Astrocyte of the spinal cord (primary cell): ENCODE data around the gene KMT2B.

Source experiments
- DNase-seq: peaks from one replicate; pipeline ENCODE4 v3.0.0; 2011; ENCODE audit warnings: low read depth, low spot score
- H3K4me3 ChIP-seq: 2 replicates; pipeline ENCODE4 v1.5.1; 2011; ENCODE audit warnings: low read depth, mild to moderate bottlenecking, low read length, moderate library complexity
- in situ Hi-C: cut with HindIII; loops from 2 replicates; pipeline ENCODE4 v1.10.0; 2017; ENCODE audit warnings: low sequenced_read_pairs
- TF ChIP-seq, protein P1 (sequence below): IDR thresholded peaks from 2 replicates; pipeline ENCODE4 v1.5.1; 2012; ENCODE audit warnings: low read depth, mild to moderate bottlenecking, low read length, inconsistent platforms

KMT2B gene

DNA sequence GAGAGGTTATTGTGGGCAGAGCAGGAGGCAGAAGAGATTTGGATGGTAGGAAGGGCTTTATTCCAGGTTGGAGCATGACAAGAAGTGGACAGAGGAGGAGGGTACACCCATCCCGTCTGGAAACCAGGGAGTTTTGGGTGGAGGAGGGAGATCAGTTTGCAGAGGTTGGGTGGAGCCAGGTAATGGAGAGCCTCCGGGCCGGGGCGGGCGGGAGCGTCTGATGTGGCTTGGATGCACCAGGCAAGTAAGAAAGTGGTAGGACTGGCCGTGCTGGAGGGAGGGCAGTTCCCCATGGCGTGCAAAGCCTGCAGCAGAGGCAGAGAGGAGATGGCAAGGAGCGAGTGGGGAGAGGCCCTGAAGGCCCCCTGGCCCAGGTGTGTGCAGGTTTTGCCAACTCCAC, 13.6 kb downstream of the KMT2B start:
- no peak for DNase-seq
- no peak overlapping the region for H3K4me3 ChIP-seq
- in situ Hi-C loops = no loop called here
- TF ChIP-seq, protein P1, sequence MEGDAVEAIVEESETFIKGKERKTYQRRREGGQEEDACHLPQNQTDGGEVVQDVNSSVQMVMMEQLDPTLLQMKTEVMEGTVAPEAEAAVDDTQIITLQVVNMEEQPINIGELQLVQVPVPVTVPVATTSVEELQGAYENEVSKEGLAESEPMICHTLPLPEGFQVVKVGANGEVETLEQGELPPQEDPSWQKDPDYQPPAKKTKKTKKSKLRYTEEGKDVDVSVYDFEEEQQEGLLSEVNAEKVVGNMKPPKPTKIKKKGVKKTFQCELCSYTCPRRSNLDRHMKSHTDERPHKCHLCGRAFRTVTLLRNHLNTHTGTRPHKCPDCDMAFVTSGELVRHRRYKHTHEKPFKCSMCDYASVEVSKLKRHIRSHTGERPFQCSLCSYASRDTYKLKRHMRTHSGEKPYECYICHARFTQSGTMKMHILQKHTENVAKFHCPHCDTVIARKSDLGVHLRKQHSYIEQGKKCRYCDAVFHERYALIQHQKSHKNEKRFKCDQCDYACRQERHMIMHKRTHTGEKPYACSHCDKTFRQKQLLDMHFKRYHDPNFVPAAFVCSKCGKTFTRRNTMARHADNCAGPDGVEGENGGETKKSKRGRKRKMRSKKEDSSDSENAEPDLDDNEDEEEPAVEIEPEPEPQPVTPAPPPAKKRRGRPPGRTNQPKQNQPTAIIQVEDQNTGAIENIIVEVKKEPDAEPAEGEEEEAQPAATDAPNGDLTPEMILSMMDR = no peak

DNA sequence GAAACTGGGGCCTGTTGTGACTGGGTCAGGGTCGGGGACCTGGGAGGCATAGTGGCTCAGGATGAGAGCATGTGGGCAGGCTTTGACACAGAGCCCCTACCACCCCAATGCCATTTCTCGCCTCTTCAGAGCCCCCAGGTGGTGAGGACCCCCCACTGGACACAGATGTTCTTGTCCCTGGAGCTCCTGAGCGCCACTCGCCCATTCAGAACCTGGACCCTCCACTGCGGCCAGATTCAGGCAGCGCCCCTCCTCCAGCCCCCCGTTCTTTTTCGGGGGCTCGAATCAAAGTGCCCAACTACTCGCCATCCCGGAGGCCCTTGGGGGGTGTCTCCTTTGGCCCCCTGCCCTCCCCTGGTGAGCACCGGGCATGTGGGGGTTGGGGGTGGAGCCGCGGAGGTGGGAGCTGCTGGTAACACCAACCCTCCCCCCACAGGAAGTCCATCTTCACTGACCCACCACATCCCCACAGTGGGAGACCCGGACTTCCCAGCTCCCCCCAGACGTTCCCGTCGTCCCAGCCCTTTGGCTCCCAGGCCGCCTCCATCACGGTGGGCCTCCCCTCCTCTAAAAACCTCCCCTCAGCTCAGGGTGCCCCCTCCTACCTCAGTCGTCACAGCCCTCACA, 14.1 kb downstream of the KMT2B start:
- in situ Hi-C loops = no loop called here
- TF ChIP-seq, protein P1 = no peak
- H3K4me3 ChIP-seq = no peak overlapping the region
- DNase-seq = no peak

DNA sequence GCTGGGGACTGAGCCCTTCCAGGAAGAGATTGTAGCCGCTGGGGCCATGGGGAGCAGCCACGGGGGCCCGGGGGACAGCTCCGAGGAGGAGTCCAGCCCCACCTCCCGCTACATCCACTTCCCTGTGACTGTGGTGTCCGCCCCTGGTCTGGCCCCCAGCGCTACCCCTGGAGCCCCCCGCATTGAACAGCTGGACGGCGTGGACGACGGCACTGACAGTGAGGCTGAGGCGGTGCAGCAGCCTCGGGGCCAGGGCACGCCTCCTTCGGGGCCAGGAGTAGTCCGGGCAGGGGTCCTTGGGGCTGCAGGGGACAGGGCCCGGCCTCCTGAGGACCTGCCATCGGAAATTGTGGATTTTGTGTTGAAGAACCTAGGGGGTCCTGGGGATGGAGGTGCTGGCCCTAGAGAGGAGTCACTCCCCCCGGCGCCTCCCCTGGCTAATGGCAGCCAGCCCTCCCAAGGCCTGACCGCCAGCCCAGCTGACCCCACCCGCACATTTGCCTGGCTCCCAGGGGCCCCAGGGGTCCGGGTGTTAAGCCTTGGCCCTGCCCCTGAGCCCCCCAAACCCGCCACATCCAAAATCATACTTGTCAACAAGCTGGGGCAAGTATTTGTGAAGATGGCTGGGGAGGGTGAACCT, 14.9 kb downstream of the KMT2B start:
- in situ Hi-C loops = no loop called here
- no peak overlapping the region for H3K4me3 ChIP-seq
- DNase-seq = no peak
- TF ChIP-seq, protein P1 = no peak

DNA sequence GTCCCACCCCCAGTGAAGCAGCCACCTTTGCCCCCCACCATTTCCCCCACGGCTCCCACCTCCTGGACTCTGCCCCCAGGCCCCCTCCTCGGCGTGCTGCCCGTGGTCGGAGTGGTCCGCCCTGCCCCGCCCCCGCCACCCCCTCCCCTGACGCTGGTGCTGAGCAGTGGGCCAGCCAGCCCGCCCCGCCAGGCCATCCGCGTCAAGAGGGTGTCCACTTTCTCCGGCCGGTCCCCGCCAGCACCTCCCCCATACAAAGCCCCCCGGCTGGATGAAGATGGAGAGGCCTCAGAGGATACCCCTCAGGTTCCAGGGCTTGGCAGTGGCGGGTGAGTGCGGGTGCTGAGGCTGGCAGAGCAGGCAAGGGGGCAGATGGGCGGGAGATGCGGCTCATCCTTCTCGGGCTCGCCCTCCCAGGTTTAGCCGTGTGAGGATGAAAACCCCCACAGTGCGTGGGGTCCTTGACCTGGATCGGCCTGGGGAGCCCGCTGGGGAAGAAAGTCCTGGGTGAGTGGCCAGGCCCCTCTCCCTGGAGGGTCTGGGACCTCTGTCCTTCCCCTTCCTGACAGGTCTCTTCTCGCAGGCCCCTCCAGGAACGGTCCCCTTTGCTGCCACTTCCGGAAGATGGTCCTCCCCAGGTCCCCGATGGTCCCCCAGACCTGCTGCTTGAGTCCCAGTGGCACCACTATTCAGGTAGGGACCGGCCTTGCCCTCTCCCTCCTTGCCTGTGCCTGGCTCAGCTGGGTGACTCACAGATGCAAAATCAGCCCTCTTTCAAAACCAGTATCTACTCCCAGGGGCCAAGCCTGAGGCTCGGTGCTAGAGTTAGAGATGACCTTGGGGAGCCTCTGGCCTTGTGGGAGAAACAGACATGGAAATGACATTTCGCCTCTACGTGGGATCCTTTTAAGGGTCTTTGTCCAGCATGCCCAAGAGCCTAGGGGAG, 15.7 kb downstream of the KMT2B start:
- TF ChIP-seq, protein P1 = no peak
- in situ Hi-C loops = no loop called here
- no peak overlapping the region for H3K4me3 ChIP-seq
- DNase-seq = no peak

DNA sequence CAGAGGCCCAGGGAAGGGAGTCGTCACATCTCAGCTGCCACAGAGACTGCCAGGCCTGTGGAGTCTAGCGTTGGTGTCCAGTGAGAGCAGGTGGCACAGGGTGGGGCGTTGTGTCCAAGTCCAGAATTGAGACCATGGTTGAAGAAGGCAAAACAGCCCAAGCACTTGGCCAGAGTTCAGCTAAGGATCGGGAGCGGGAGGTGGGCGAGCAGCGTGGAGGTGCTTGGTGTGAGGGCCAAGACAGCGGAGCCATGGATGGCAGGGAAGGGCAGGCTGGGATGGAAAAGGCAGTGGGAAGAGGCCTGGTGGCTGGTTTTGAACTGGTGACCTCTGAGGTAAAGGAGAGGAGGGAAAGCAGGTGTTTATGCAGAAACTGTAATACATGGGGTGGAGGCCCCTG, 16.5 kb downstream of the KMT2B start:
- no peak overlapping the region for H3K4me3 ChIP-seq
- DNase-seq = no peak
- in situ Hi-C loops = no loop called here
- TF ChIP-seq, protein P1 = no peak

DNA sequence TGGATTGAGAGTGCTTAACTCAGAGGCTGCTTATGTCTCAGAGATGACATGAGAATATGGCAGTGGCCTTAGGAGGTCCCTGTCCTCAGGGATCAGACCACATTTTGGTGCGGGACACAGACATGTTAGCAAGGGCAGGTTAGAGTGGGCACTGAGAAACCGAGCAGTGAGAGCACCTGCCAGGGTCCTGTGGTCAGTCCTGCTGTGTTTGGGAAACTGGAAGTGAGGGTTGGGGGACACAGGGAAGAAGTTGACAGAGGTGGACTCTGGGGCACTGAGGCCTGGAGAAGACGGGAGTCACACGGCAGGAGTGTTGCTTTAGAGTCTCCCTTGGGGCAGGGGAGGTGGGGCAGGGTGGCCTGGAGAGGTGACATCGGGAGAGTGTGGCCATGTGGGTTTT, 17.1 kb downstream of the KMT2B start:
- TF ChIP-seq, protein P1 = no peak

More for the DNA sequence above, 17.1 kb downstream of the KMT2B start:
- H3K4me3 ChIP-seq = no peak overlapping the region
- no peak for DNase-seq
- in situ Hi-C loops = no loop called here
